Kidney capillary endothelial cell (primary cell): Measurements from ENCODE around the gene TEX38.
"Not testable (repeated sequence)": the region's sequence is repeated elsewhere in the genome, so short reads cannot be mapped to it uniquely, and the experiment has no call there.

Experiments used
- DNase-seq: peaks from one replicate; pipeline ENCODE4 v3.0.0-alpha.2; 2018; ENCODE audit warnings: low spot score

The TEX38 gene

GRCh38 chr1:46671554-46671953 is at the start of gene TEX38:
Gene TEX38, plus strand, starts transcription at chr1:46671854. Its CDS starts 81 bp downstream, at chr1:46671935.
- DNase-seq: no peak

- no peak for DNase-seq
Measured at GRCh38 chr1:46621930-46622329, 49.7 kb upstream of the TEX38 start.

- DNase-seq: no peak
Measured at GRCh38 chr1:46622344-46622743, 49.3 kb upstream of the TEX38 start.

GRCh38 chr1:46623743-46624644 is 47.7 kb upstream of the TEX38 start:
- no peak for DNase-seq

GRCh38 chr1:46630719-46631118 is 40.9 kb upstream of the TEX38 start:
- no peak for DNase-seq

GRCh38 chr1:46635205-46635604 is 36.4 kb upstream of the TEX38 start:
- DNase-seq: no peak

- no peak for DNase-seq
Measured at GRCh38 chr1:46637444-46638083, 34.1 kb upstream of the TEX38 start.

- no peak for DNase-seq
Measured at GRCh38 chr1:46638921-46639320, 32.7 kb upstream of the TEX38 start.

GRCh38 chr1:46639547-46639946 is 32.1 kb upstream of the TEX38 start:
- DNase-seq: no peak

GRCh38 chr1:46642115-46642680 is 29.5 kb upstream of the TEX38 start:
- DNase-seq: no peak

- DNase-seq: no peak
Measured at GRCh38 chr1:46643368-46643775, 28.3 kb upstream of the TEX38 start.

GRCh38 chr1:46645815-46646214 is 25.8 kb upstream of the TEX38 start:
- DNase-seq: no peak

- no peak for DNase-seq
Measured at GRCh38 chr1:46646331-46646730, 25.3 kb upstream of the TEX38 start.

- DNase-seq: no peak
Measured at GRCh38 chr1:46646844-46647243, 24.8 kb upstream of the TEX38 start.

GRCh38 chr1:46647611-46648010 is 24.0 kb upstream of the TEX38 start:
- DNase-seq: no peak

GRCh38 chr1:46649764-46650163 is 21.9 kb upstream of the TEX38 start:
- no peak for DNase-seq

- DNase-seq: no peak
Measured at GRCh38 chr1:46650491-46650890, 21.2 kb upstream of the TEX38 start.

GRCh38 chr1:46651152-46651551 is 20.5 kb upstream of the TEX38 start:
- DNase-seq: not testable (repeated sequence)

- DNase-seq: no peak
Measured at GRCh38 chr1:46652321-46653100, 19.1 kb upstream of the TEX38 start.

GRCh38 chr1:46653405-46653958 is 18.2 kb upstream of the TEX38 start:
- DNase-seq: no peak

- no peak for DNase-seq
Measured at GRCh38 chr1:46654012-46654411, 17.6 kb upstream of the TEX38 start.

GRCh38 chr1:46654698-46655097 is 17.0 kb upstream of the TEX38 start:
- DNase-seq: not testable (repeated sequence)
